Effector memory CD4-positive, alpha-beta T cell (primary cell): ENCODE data around the gene CDK4.

Experiments
- DNase-seq, 3 donors: peaks; one replicate each; pipeline ENCODE4 v3.0.0-alpha.2; 2020
- H3K27ac ChIP-seq: 2 replicates; pipeline ENCODE4 v1.7.0; 2013; ENCODE audit warnings: mild to moderate bottlenecking, low read length, moderate library complexity; ENCODE audit not compliant: insufficient read depth, poor library complexity, severe bottlenecking
- H3K27me3 ChIP-seq: replicated peaks from 2 replicates; pipeline ENCODE4 v1.7.0; 2013; ENCODE audit warnings: mild to moderate bottlenecking, low read length; ENCODE audit not compliant: insufficient read depth, control insufficient read depth, poor library complexity, severe bottlenecking
- H3K36me3 ChIP-seq: 2 replicates; pipeline ENCODE4 v1.7.0; 2013; ENCODE audit warnings: mild to moderate bottlenecking, low read length, moderate library complexity; ENCODE audit not compliant: control insufficient read depth, insufficient read depth
- H3K4me1 ChIP-seq: 2 replicates; pipeline ENCODE4 v1.7.0; 2013; ENCODE audit warnings: low read length, mild to moderate bottlenecking; ENCODE audit not compliant: control insufficient read depth, insufficient read depth, poor library complexity, severe bottlenecking
- H3K4me3 ChIP-seq: 2 replicates; pipeline ENCODE4 v1.7.0; 2013; ENCODE audit warnings: low read length, low read depth, mild to moderate bottlenecking; ENCODE audit not compliant: insufficient read depth, poor library complexity, severe bottlenecking
- H3K9me3 ChIP-seq: 2 replicates; pipeline ENCODE4 v1.7.0; 2013; ENCODE audit warnings: mild to moderate bottlenecking, low read length, moderate library complexity; ENCODE audit not compliant: control insufficient read depth

The CDK4 gene

GRCh38 chr12:57732726-57733593 is 19.1 kb downstream of the CDK4 start:
- Histone ChIP-seq H3K36me3 (peaks cover 95% of the 10 kb centered on the region), H3K27me3 (no peaks in the 10 kb centered on the region), H3K4me3 (no peak overlapping the region), H3K9me3 (no peaks in the 10 kb centered on the region), H3K4me1 (no peaks in the 10 kb centered on the region), H3K27ac (no peak overlapping the region)
- no peak for DNase-seq

- no peak overlapping the region for H3K27ac ChIP-seq
- no peak for DNase-seq
- no peaks in the 10 kb centered on the region for H3K4me1 ChIP-seq
- no peaks in the 10 kb centered on the region for H3K9me3 ChIP-seq
- no peaks in the 10 kb centered on the region for H3K27me3 ChIP-seq
- peaks cover 96% of the 10 kb centered on the region for H3K36me3 ChIP-seq
- H3K4me3 ChIP-seq = no peak overlapping the region
These were observed 19.8 kb downstream of the CDK4 start for GRCh38 chr12:57732270-57732669.

- H3K4me3 ChIP-seq = no peak overlapping the region
- no peaks in the 10 kb centered on the region for H3K9me3 ChIP-seq
- H3K36me3 ChIP-seq = peaks cover 96% of the 10 kb centered on the region
- no peak overlapping the region for H3K27ac ChIP-seq
- no peak for DNase-seq
- no peaks in the 10 kb centered on the region for H3K4me1 ChIP-seq
- H3K27me3 ChIP-seq = no peaks in the 10 kb centered on the region
These were observed 20.6 kb downstream of the CDK4 start for GRCh38 chr12:57731411-57732080.

DNA sequence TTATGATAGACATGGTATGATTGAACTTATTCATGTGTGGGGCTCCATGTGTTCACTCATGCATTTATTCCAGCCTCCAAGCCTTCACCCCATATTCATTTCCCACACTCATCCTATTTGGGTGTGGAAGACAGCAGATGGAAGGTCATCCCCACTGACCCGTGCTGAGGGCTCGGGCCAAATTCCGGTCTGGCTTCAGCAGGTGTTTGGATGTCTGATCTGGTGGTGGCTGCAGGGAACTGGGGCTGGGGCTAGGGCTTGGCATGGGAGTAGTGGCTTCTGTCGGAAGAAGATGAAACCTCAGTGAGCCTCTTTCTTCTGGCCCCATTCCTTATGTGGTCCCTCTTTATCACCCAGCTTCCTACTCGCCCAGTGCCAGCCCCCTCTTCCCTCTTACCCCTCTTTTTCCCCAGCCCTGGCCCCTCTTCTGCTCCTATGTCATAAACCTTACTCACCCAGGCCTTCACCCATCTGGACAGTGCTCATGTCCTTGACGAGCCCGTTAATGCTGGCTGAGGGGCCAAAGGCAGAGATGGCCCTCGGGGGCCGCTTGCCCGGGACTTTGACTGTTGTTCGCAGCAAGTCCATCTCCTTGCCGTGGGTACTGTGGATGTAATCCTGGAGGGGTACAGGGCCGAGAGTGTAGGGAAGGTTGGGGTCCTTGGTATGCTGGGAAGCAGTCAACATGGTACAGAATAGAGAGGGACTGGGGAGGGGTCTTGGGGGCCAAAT is 21.6 kb downstream of the CDK4 start:
- no peak overlapping the region for H3K27ac ChIP-seq
- H3K4me1 ChIP-seq = no peaks in the 10 kb centered on the region
- peaks cover 93% of the 10 kb centered on the region for H3K36me3 ChIP-seq
- DNase-seq = no peak
- H3K4me3 ChIP-seq = no peak overlapping the region
- no peaks in the 10 kb centered on the region for H3K9me3 ChIP-seq
- no peaks in the 10 kb centered on the region for H3K27me3 ChIP-seq

GRCh38 chr12:57729321-57729844 is 22.7 kb downstream of the CDK4 start:
- H3K9me3 ChIP-seq = no peaks in the 10 kb centered on the region
- H3K4me1 ChIP-seq = no peaks in the 10 kb centered on the region
- DNase-seq = no peak
- no peaks in the 10 kb centered on the region for H3K27me3 ChIP-seq
- H3K4me3 ChIP-seq = no peak overlapping the region
- H3K36me3 ChIP-seq = peaks cover 83% of the 10 kb centered on the region
- H3K27ac ChIP-seq = no peak overlapping the region

GRCh38 chr12:57727758-57728395 is 24.2 kb downstream of the CDK4 start:
- no peak for DNase-seq
- no peaks in the 10 kb centered on the region for H3K27me3 ChIP-seq
- H3K36me3 ChIP-seq = peaks cover 68% of the 10 kb centered on the region
- no peak overlapping the region for H3K27ac ChIP-seq
- no peaks in the 10 kb centered on the region for H3K4me1 ChIP-seq
- no peak overlapping the region for H3K4me3 ChIP-seq
- no peaks in the 10 kb centered on the region for H3K9me3 ChIP-seq

DNA sequence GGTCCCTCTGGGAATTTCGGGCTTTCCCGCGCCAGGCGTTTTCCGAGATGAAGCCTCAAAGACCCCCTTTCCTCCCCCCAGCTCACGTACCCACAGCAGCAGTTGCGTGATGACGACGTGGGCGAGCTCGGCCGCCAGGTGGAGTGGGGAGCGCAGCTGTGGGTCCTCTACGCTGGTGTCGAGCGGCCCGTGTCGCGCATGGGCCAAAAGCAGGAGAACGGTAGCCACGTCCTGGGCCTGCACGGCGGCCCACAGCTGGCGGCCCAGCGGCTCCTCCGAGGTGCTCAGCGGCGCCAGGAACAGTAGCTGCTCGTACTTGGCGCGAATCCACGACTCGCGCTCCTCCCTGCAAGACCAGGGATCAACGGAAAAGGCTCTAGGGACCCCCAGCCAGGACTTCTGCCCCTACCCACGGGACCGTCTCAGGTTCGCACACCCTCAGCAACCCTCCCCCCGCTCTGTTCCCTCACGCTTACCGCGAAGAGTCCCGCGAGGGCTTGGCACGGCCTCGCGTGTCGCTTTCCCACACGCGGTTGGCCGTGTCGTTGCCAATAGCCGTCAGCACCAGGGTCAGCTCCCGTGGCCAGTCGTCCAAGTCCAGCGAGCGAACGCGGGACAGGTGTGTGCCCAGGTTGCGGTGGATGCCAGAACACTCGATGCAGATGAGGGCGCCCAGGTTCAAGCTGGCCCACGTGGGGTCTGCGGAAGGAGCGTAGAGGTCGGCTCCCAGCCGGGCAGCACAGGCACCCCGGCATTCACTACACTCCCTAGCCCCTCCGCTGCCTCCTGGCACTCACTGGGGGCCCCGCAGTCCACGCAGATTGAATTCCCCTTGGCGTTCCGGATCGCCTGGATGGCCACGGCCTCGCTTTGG is 25.0 kb downstream of the CDK4 start:
- Histone ChIP-seq H3K27ac (no peak overlapping the region), H3K4me1 (no peaks in the 10 kb centered on the region), H3K9me3 (no peaks in the 10 kb centered on the region), H3K4me3 (no peak overlapping the region), H3K36me3 (peaks cover 60% of the 10 kb centered on the region), H3K27me3 (no peaks in the 10 kb centered on the region)
- DNase-seq = no peak

- Histone ChIP-seq H3K9me3 (no peaks in the 10 kb centered on the region), H3K27ac (no peak overlapping the region), H3K4me3 (no peak overlapping the region), H3K4me1 (no peaks in the 10 kb centered on the region), H3K27me3 (no peaks in the 10 kb centered on the region), H3K36me3 (peaks cover 59% of the 10 kb centered on the region)
- DNase-seq = peak in 1 of 3 donors; percentile 26
These were observed 25.8 kb downstream of the CDK4 start for GRCh38 chr12:57726151-57726883.
